ENCODE data around the gene FRK.

Gene FRK

DNA sequence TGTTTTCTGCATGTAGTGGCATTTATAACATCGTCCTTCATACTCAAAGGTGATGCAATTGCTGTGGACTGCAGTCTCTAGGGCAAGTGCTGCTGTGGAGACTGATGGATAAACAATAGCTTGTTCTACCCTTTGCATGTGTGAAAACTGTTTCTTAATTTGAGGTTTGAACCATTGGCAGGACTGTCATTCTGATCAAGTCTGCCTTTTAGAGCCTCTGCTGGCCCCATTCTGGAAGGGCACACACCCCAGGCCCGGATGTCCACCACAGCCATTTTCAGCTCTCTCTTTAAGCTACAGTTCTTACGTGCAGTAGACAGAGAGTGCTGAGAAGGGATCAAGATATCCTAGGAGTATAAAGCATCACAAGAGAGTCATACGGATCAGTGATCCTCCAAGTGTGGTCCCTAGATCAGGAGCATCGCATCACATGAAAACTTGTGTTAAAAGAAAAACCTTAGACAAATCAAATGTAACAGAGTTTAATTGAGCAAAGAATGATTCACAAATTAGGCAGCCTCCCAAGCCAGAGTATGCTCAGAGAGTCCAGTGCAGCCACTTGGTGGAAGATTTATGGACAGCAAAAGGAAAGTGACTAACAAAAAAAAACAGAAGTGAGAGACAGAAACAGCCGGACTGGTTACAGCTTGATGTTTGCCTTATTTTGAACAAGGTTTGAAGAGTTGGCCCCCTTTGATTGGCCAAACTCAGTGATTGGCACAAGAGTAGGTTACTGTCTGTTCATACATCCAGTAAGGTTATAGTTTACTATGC is 52.0 kb downstream of the FRK start:
- no peaks in the 10 kb centered on the region for H3K9me3 Mint-ChIP-seq
- no peak overlapping the region for H3K4me3 Mint-ChIP-seq
- H3K27me3 Mint-ChIP-seq (ENCODE audit: low read depth): no peaks in the 10 kb centered on the region
- TF ChIP-seq CTCF (IDR thresholded peaks at IDR 0.05; ENCODE audit: unreplicated experiment in 3 of 3): no peak
- H3K4me1 Mint-ChIP-seq: peaks cover 16% of the 10 kb centered on the region
- H3K36me3 Mint-ChIP-seq (ENCODE audit: low read depth): no peaks in the 10 kb centered on the region
- H3K27ac Mint-ChIP-seq: peak overlapping the region; percentile 43 to 65 (median 55)

DNA sequence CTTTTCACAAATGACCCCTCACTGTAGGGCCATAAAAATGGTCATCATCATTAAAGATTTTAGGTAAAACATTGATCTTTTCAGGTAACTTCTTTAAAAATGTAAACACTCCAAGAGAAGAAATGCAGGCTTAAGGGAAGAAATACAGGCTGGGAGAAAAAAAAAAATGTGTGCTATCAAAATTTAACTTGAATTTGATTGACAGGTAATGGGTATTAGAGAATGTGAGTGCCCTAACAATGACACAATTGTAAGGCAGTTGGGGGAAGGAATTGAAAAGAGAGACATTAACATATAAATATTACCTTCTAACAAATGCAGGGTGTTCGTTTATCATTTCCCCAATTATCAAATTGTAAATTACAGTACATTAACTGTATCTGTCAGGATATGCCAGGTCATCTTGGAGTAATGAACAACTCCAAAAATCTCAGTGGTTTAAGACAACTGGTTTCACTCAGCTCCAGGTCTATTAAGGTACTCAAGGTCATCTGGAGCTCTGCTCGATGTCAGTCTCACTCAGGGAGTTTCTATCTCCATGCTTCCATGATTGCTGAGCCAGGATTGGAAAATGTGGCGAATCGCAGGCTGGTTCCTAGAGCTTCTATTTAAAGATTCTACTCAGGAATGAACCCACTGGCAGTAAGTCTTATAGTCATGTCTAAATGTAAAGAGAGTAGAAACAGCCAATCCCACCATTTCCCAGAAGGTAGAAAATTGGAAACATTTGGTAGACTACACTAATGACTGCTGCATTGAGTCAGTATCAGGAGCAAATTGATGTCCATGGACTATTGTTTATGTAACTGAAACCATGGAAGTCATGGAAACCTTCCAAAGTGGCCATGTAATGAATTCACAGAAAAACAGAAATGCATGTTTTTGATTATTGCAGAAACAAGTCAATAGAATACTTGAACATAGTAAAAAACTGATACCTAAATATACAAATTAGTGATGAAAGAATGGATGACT is 55.6 kb downstream of the FRK start:
- TF ChIP-seq CTCF (IDR thresholded peaks at IDR 0.05; ENCODE audit: unreplicated experiment in 3 of 3): no peak
- Mint-ChIP-seq H3K36me3 (ENCODE audit: low read depth) (no peaks in the 10 kb centered on the region), H3K27me3 (ENCODE audit: low read depth) (no peaks in the 10 kb centered on the region), H3K9me3 (no peaks in the 10 kb centered on the region), H3K4me3 (no peak overlapping the region), H3K4me1 (peaks cover 10% of the 10 kb centered on the region), H3K27ac (no peak overlapping the region)

DNA sequence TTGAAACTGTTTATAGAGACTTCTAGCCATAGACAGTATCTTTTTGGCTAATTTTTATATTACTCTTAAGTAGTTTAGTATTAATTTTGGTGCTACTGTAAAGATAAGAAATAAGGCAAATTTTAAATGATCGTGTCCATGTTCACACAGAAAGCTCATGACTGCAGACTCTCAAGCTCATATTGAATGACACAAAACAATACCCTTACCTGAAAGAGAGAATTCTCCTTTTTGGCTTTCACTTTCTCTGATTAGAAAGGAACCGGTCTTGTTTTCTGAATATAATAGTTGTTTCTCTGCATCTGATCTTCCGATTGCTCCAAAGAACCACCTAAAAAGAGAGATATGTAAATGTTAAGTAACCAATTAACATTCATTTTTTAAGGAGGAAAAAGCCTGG is 57.0 kb downstream of the FRK start:
- peaks cover 4% of the 10 kb centered on the region for H3K4me1 Mint-ChIP-seq
- H3K27ac Mint-ChIP-seq: no peak overlapping the region
- no peak overlapping the region for H3K4me3 Mint-ChIP-seq
- H3K9me3 Mint-ChIP-seq: no peaks in the 10 kb centered on the region
- no peak for TF ChIP-seq CTCF (IDR thresholded peaks at IDR 0.05; ENCODE audit: unreplicated experiment in 3 of 3)
- H3K27me3 Mint-ChIP-seq (ENCODE audit: low read depth): no peaks in the 10 kb centered on the region
- no peaks in the 10 kb centered on the region for H3K36me3 Mint-ChIP-seq (ENCODE audit: low read depth)

DNA sequence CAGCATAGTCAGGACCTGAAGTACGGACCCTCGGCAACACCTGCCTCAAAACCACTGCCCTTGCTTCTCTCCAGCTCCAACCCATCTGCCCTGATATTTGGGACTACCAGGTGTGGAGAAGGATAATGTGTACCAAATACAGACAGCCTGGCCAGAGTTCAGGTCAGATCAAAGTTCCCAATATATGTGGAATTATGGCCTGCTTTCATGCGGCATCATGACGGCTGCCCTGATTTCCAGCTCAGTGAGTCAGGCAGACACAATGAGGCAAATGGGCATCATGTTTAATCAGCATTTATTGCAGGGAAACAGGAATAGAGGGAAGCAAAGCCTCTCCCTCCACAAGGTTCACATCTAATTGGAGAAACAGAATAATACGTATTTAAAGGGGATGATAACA is 57.9 kb downstream of the FRK start:
- Mint-ChIP-seq H3K27ac (no peak overlapping the region), H3K4me3 (no peak overlapping the region), H3K4me1 (no peaks in the 10 kb centered on the region), H3K9me3 (no peaks in the 10 kb centered on the region), H3K27me3 (ENCODE audit: low read depth) (no peaks in the 10 kb centered on the region), H3K36me3 (ENCODE audit: low read depth) (no peaks in the 10 kb centered on the region)
- no peak for TF ChIP-seq CTCF (IDR thresholded peaks at IDR 0.05; ENCODE audit: unreplicated experiment in 3 of 3)

GRCh38 chr6:115999235-115999634 is 61.5 kb downstream of the FRK start:
- Mint-ChIP-seq H3K27me3 (ENCODE audit: low read depth) (no peaks in the 10 kb centered on the region), H3K36me3 (ENCODE audit: low read depth) (no peaks in the 10 kb centered on the region), H3K27ac (no peak overlapping the region), H3K4me1 (no peaks in the 10 kb centered on the region), H3K9me3 (no peaks in the 10 kb centered on the region), H3K4me3 (no peak overlapping the region)
- TF ChIP-seq CTCF (IDR thresholded peaks at IDR 0.05; ENCODE audit: unreplicated experiment in 3 of 3): no peak
